LNCaP clone FGC (cell line): Measurements from ENCODE around the gene RAD51D.
"Not testable (repeated sequence)": the region's sequence is repeated elsewhere in the genome, so short reads cannot be mapped to it uniquely, and the experiment has no call there.

Source experiments
- DNase-seq: peaks from one replicate; pipeline ENCODE4 v3.0.0-alpha.2; 2011; ENCODE audit warnings: low read depth
- H3K4me3 ChIP-seq: 2 replicates; pipeline ENCODE4 v1.5.1; 2011; ENCODE audit warnings: mild to moderate bottlenecking, low read depth, low read length, control low read depth
- CTCF ChIP-seq: IDR thresholded peaks from 2 replicates; pipeline ENCODE4 v1.5.1; 2012; ENCODE audit warnings: mild to moderate bottlenecking; ENCODE audit not compliant: control insufficient read depth, insufficient read depth; ENCODE audit errors: extremely low read depth

RAD51D gene

GRCh38 chr17:35046740-35047283 is 72.8 kb downstream of the RAD51D start:
- TF ChIP-seq CTCF = no peak
- no peak for DNase-seq
- no peak overlapping the region for H3K4me3 ChIP-seq

GRCh38 chr17:35046245-35046644 is 73.4 kb downstream of the RAD51D start:
- TF ChIP-seq CTCF = no peak
- no peak overlapping the region for H3K4me3 ChIP-seq
- DNase-seq = no peak

GRCh38 chr17:35045458-35045979 is 74.1 kb downstream of the RAD51D start:
- DNase-seq = not testable (repeated sequence)

GRCh38 chr17:35044181-35044580 is 75.5 kb downstream of the RAD51D start:
- no peak overlapping the region for H3K4me3 ChIP-seq
- no peak for TF ChIP-seq CTCF
- no peak for DNase-seq

More at GRCh38 chr17:35045458-35045979, 74.1 kb downstream of the RAD51D start:
- H3K4me3 ChIP-seq = not testable (repeated sequence)
